Measurements from ENCODE around the gene NECAB3. TPM values are rescaled to one million over a fixed set of nuclear protein-coding genes. Genes with fewer than 3 reads are reported as not detected.
A peak's percentile ranks its signal among the peaks of the same experiment; 100 is the strongest.

The NECAB3 gene
- total and polyA plus RNA-seq, 2 of the 13 experiments (the other 11 are each of a cell fraction or from before 2014, with no cell fraction given), result 61.5 to 65.5 TPM

- TF ChIP-seq THAP11 (CRISPR knock-in tag; IDR thresholded peaks at IDR 0.05) (no peak), ZBTB46 (CRISPR knock-in tag; IDR thresholded peaks at IDR 0.05; ENCODE audit: borderline replicate concordance) (no peak), RELA (CRISPR knock-in tag; IDR thresholded peaks at IDR 0.05) (peak; percentile 75; the same call in 1 of the 2 replicates), JUN (CRISPR knock-in tag; IDR thresholded peaks at IDR 0.05) (no peak), REPIN1 (CRISPR knock-in tag; IDR thresholded peaks at IDR 0.05; ENCODE audit: borderline replicate concordance, low read depth) (peak; percentile 83), AHR (CRISPR knock-in tag; IDR thresholded peaks at IDR 0.05) (no peak), ZNF597 (CRISPR knock-in tag; IDR thresholded peaks at IDR 0.05) (no peak), MLLT10 (CRISPR knock-in tag; IDR thresholded peaks at IDR 0.05) (no peak), SRSF9 (IDR thresholded peaks at IDR 0.05; ENCODE audit: borderline replicate concordance, insufficient read depth, low read depth, low read length, poor library complexity, severe bottlenecking) (no peak), ZNF891 (CRISPR knock-in tag; IDR thresholded peaks at IDR 0.05) (no peak), ZNF337 (CRISPR knock-in tag; IDR thresholded peaks at IDR 0.05; ENCODE audit: borderline replicate concordance, low read depth) (no peak), ZNF136 (CRISPR knock-in tag; IDR thresholded peaks at IDR 0.05; ENCODE audit: low read depth) (no peak), SMAD3 (CRISPR knock-in tag; IDR thresholded peaks at IDR 0.05) (no peak)
- TF ChIP-seq, protein P1, sequence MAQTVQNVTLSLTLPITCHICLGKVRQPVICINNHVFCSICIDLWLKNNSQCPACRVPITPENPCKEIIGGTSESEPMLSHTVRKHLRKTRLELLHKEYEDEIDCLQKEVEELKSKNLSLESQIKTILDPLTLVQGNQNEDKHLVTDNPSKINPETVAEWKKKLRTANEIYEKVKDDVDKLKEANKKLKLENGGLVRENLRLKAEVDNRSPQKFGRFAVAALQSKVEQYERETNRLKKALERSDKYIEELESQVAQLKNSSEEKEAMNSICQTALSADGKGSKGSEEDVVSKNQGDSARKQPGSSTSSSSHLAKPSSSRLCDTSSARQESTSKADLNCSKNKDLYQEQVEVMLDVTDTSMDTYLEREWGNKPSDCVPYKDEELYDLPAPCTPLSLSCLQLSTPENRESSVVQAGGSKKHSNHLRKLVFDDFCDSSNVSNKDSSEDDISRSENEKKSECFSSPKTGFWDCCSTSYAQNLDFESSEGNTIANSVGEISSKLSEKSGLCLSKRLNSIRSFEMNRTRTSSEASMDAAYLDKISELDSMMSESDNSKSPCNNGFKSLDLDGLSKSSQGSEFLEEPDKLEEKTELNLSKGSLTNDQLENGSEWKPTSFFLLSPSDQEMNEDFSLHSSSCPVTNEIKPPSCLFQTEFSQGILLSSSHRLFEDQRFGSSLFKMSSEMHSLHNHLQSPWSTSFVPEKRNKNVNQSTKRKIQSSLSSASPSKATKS (CRISPR knock-in tag; IDR thresholded peaks at IDR 0.05), result no peak
- TF ChIP-seq, protein P2, sequence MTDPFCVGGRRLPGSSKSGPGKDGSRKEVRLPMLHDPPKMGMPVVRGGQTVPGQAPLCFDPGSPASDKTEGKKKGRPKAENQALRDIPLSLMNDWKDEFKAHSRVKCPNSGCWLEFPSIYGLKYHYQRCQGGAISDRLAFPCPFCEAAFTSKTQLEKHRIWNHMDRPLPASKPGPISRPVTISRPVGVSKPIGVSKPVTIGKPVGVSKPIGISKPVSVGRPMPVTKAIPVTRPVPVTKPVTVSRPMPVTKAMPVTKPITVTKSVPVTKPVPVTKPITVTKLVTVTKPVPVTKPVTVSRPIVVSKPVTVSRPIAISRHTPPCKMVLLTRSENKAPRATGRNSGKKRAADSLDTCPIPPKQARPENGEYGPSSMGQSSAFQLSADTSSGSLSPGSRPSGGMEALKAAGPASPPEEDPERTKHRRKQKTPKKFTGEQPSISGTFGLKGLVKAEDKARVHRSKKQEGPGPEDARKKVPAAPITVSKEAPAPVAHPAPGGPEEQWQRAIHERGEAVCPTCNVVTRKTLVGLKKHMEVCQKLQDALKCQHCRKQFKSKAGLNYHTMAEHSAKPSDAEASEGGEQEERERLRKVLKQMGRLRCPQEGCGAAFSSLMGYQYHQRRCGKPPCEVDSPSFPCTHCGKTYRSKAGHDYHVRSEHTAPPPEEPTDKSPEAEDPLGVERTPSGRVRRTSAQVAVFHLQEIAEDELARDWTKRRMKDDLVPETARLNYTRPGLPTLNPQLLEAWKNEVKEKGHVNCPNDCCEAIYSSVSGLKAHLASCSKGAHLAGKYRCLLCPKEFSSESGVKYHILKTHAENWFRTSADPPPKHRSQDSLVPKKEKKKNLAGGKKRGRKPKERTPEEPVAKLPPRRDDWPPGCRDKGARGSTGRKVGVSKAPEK (CRISPR knock-in tag; IDR thresholded peaks at IDR 0.05; ENCODE audit: borderline replicate concordance), result no peak
- TF ChIP-seq, protein P3, sequence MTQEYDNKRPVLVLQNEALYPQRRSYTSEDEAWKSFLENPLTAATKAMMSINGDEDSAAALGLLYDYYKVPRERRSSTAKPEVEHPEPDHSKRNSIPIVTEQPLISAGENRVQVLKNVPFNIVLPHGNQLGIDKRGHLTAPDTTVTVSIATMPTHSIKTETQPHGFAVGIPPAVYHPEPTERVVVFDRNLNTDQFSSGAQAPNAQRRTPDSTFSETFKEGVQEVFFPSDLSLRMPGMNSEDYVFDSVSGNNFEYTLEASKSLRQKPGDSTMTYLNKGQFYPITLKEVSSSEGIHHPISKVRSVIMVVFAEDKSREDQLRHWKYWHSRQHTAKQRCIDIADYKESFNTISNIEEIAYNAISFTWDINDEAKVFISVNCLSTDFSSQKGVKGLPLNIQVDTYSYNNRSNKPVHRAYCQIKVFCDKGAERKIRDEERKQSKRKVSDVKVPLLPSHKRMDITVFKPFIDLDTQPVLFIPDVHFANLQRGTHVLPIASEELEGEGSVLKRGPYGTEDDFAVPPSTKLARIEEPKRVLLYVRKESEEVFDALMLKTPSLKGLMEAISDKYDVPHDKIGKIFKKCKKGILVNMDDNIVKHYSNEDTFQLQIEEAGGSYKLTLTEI (CRISPR knock-in tag; conservative IDR thresholded peaks at IDR 0.05), result no peak
Observed at GRCh38 chr20:33688938-33689424, 14.8 kb upstream of the NECAB3 start (continued).
